ENCODE measurements around the gene PHACTR1. TPM values are rescaled to one million over a fixed set of nuclear protein-coding genes. Genes with fewer than 3 reads are reported as not detected.

PHACTR1 gene
- polyA plus RNA-seq, 1 of the 3 experiments (the other 2 are of a cell fraction): 0.12 TPM

GRCh38 chr6:13135152-13135551, 418.6 kb downstream of the PHACTR1 start:
- Histone ChIP-seq H4K20me1 (ENCODE audit: insufficient read depth) (no peaks in the 10 kb centered on the region), H3K4me2 (no peak overlapping the region), H3K79me2 (ENCODE audit: insufficient read depth) (no peaks in the 10 kb centered on the region), H2AFZ (ENCODE audit: low read depth) (no peak overlapping the region), H3F3A (replicated peaks; ENCODE audit: insufficient read depth) (no peaks in the 10 kb centered on the region), H3K9ac (no peak overlapping the region), H3K27ac (ENCODE audit: low read depth in 2 of 2, low read length in 1 of 2) (no peak overlapping the region), H3K9me3 (no peaks in the 10 kb centered on the region), H3K27me3 (ENCODE audit: insufficient read depth) (no peaks in the 10 kb centered on the region), H3K4me3 (ENCODE audit: low read depth in 2 of 2, low read length in 1 of 2) (no peak overlapping the region), H3K4me1 (ENCODE audit: control insufficient read depth in 1 of 2, insufficient read depth in 2 of 2, low read depth in 1 of 2, low read length in 1 of 2) (no peaks in the 10 kb centered on the region; a peak in 1 of 4 replicates), H3K36me3 (replicated peaks in 1 of 2; ENCODE audit: control insufficient read depth in 1 of 2, insufficient read depth in 2 of 2, low read length in 1 of 2) (no peaks in the 10 kb centered on the region), H3K9me2 (no peaks in the 10 kb centered on the region)
- POLR2A ChIA-PET: no interaction called here
- 69% methylated on average over 8 of the region's 10 CpGs for WGBS (ENCODE audit: low lambda C conversion rate)
- CTCF ChIA-PET: no interaction called here
- DNase-seq: no peak
- TF ChIP-seq FOXM1 (IDR thresholded peaks at IDR 0.05; ENCODE audit: low read depth) (no peak), YY1 (IDR thresholded peaks at IDR 0.05; ENCODE audit: low read depth) (no peak), CHD2 (IDR thresholded peaks at IDR 0.05; ENCODE audit: low read length, partially characterized antibody) (no peak), PBX3 (IDR thresholded peaks at IDR 0.05) (no peak), NFIC (IDR thresholded peaks at IDR 0.05; ENCODE audit: borderline replicate concordance) (no peak), ELF1 (IDR thresholded peaks at IDR 0.05) (no peak), RAD21 (IDR thresholded peaks at IDR 0.05; ENCODE audit: low read length) (no peak), FOSL2 (IDR thresholded peaks at IDR 0.05; ENCODE audit: borderline replicate concordance, low read depth) (no peak), EP300 (IDR thresholded peaks at IDR 0.05; ENCODE audit: borderline replicate concordance in 1 of 2, low read depth in 1 of 2, low read length in 1 of 2) (no peak), MEF2A (IDR thresholded peaks at IDR 0.05; ENCODE audit: borderline replicate concordance, low read depth) (no peak), TCF12 (IDR thresholded peaks at IDR 0.05) (no peak), GATA2 (CRISPR knock-in tag; IDR thresholded peaks at IDR 0.05) (no peak)
- TF ChIP-seq, protein P1, sequence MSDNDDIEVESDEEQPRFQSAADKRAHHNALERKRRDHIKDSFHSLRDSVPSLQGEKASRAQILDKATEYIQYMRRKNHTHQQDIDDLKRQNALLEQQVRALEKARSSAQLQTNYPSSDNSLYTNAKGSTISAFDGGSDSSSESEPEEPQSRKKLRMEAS (IDR thresholded peaks at IDR 0.05; ENCODE audit: low read depth): no peak

- H3K9ac ChIP-seq: no peak overlapping the region
- H3K27me3 ChIP-seq (ENCODE audit: insufficient read depth): no peaks in the 10 kb centered on the region
- no peaks in the 10 kb centered on the region; a peak in 1 of 4 replicates for H3K4me1 ChIP-seq (ENCODE audit: control insufficient read depth in 1 of 2, insufficient read depth in 2 of 2, low read depth in 1 of 2, low read length in 1 of 2)
- H3K79me2 ChIP-seq (ENCODE audit: insufficient read depth): no peaks in the 10 kb centered on the region
- H3K36me3 ChIP-seq (replicated peaks in 1 of 2; ENCODE audit: control insufficient read depth in 1 of 2, insufficient read depth in 2 of 2, low read length in 1 of 2): no peaks in the 10 kb centered on the region
- TF ChIP-seq, protein P2, sequence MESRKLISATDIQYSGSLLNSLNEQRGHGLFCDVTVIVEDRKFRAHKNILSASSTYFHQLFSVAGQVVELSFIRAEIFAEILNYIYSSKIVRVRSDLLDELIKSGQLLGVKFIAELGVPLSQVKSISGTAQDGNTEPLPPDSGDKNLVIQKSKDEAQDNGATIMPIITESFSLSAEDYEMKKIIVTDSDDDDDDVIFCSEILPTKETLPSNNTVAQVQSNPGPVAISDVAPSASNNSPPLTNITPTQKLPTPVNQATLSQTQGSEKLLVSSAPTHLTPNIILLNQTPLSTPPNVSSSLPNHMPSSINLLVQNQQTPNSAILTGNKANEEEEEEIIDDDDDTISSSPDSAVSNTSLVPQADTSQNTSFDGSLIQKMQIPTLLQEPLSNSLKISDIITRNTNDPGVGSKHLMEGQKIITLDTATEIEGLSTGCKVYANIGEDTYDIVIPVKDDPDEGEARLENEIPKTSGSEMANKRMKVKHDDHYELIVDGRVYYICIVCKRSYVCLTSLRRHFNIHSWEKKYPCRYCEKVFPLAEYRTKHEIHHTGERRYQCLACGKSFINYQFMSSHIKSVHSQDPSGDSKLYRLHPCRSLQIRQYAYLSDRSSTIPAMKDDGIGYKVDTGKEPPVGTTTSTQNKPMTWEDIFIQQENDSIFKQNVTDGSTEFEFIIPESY (IDR thresholded peaks at IDR 0.05; ENCODE audit: borderline replicate concordance, low read depth): no peak
- TF ChIP-seq USF1 (IDR thresholded peaks at IDR 0.05; ENCODE audit: borderline replicate concordance, low read depth): no peak
- no peak for TF ChIP-seq EZH2phosphoT487 (IDR thresholded peaks at IDR 0.05; ENCODE audit: borderline replicate concordance, low read depth)
- no peak for TF ChIP-seq ELF1 (IDR thresholded peaks at IDR 0.05)
- TF ChIP-seq GABPA (IDR thresholded peaks at IDR 0.05; ENCODE audit: low read depth): no peak
- no peak for TF ChIP-seq SMC3 (IDR thresholded peaks at IDR 0.05; ENCODE audit: low read depth, low read length)
- TF ChIP-seq CHD2 (IDR thresholded peaks at IDR 0.05; ENCODE audit: low read length, partially characterized antibody): no peak
- TF ChIP-seq TEAD4 (IDR thresholded peaks at IDR 0.05; ENCODE audit: borderline replicate concordance, insufficient read depth): no peak
- TF ChIP-seq EP300 (IDR thresholded peaks at IDR 0.05; ENCODE audit: borderline replicate concordance in 1 of 2, low read depth in 1 of 2, low read length in 1 of 2): no peak
- TF ChIP-seq GATA2 (CRISPR knock-in tag; IDR thresholded peaks at IDR 0.05): no peak
- no peak for TF ChIP-seq RCOR1 (IDR thresholded peaks at IDR 0.05; ENCODE audit: low read length)
- no peak overlapping the region for H2AFZ ChIP-seq (ENCODE audit: low read depth)
- H3F3A ChIP-seq (replicated peaks; ENCODE audit: insufficient read depth): no peaks in the 10 kb centered on the region
- POLR2A ChIA-PET: no interaction called here
- no peak overlapping the region for H3K4me3 ChIP-seq (ENCODE audit: low read depth in 2 of 2, low read length in 1 of 2)
- H3K27ac ChIP-seq (ENCODE audit: low read depth in 2 of 2, low read length in 1 of 2): no peak overlapping the region
- H3K9me2 ChIP-seq: no peaks in the 10 kb centered on the region
- CTCF ChIA-PET: no interaction called here
- no peak overlapping the region for H3K4me2 ChIP-seq
- no peaks in the 10 kb centered on the region for H4K20me1 ChIP-seq (ENCODE audit: insufficient read depth)
- H3K9me3 ChIP-seq: no peaks in the 10 kb centered on the region
- DNase-seq: no peak
- WGBS (ENCODE audit: low lambda C conversion rate): 52% methylated on average over 2 of the region's 2 CpGs
Measured at GRCh38 chr6:13139119-13139518, 422.6 kb downstream of the PHACTR1 start.

Measured in SK-N-SH (cell line).